Measurements from ENCODE around the gene METAP1D.

Gene METAP1D

GRCh38 chr2:172091761-172092566, 92.2 kb downstream of the METAP1D start:
- no peak for DNase-seq (ENCODE audit: low spot score)

- no peak for DNase-seq (ENCODE audit: low spot score)
Observed at GRCh38 chr2:172092716-172093415, 93.1 kb downstream of the METAP1D start.

DNA sequence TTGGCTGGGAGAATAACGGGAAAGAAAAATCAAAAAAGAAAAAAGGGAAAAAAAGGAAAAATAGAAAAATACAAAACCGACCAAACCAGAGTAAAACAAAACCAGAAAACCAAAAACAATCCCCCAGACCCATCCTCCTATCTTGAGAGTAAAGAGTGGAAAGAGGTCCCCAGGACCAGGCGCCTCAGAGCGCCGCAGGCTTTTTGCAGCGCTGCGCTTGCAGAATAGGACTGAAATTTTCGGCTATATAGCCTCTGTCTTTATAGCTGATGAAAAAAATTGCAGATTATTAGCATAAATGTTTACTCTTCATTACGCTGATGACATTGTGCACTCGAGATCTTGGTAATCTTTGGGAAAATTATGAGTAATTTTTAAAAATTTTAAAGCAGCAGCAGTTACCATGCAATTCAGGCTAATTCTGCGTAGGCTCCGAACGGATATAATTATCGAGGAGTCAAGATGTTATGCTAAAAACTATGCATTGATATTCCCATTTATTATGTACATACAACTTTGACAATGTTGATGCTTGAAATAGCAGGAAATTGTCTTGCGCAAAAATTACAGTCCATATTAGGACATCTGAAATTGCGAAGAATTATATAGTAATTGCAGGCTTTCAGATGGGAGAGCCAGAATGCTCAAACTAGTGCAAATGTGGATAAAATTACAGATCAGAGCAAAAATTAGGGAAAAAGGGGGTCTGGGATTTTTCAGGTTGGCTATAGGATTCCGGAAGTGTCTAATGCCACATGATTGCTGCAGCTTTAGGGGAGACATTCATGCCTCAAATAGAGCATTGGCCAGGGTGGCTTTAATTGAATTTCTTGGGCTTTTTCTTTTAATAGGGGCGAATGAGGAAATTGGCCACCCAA, 93.9 kb downstream of the METAP1D start:
- no peak for DNase-seq (ENCODE audit: low spot score)

DNA sequence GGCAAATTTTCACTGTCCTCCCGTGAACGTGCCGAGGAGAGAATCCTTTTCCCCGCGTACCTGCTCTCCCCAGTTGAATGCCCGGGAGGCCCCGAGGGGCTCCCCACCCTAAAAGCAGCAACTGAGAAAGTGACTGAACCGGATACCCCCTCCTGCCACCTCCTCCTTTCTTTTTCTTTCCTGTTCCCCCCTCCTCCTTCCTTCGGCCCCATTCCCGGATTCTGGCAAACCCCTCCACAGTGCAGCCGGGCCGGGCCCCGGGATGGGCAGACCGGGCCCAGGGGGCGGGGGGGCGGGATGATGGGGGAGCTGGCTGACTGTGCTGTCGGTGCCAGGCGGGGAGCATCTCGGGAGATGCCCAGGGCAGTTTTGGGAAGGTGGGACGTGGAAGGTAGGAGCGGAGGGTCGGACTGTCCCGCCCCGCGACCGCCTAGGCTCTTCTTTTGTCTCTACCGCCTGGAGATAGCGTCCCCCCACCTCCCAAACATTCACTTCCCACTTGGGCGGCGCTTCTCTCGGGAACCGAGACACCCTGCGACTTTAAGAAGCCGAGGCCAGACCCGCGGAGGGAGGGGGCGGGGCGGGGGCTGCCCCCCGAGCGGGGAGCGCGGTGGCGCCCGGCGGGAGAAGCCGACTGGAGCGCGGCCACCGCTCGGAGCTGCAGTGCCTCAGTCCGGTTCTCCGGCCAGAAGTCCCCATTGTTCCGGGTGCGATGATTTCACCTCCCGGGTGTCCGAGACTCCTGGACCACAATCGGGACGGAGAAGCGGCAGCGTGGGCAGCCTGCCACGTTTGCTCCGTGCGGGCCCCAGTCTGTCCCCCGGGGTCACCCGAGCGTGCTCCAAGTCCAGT, 94.8 kb downstream of the METAP1D start:
- DNase-seq (ENCODE audit: low spot score), result no peak

- DNase-seq (ENCODE audit: low spot score), result no peak
Observed at GRCh38 chr2:172095146-172095904, 95.6 kb downstream of the METAP1D start.

DNA sequence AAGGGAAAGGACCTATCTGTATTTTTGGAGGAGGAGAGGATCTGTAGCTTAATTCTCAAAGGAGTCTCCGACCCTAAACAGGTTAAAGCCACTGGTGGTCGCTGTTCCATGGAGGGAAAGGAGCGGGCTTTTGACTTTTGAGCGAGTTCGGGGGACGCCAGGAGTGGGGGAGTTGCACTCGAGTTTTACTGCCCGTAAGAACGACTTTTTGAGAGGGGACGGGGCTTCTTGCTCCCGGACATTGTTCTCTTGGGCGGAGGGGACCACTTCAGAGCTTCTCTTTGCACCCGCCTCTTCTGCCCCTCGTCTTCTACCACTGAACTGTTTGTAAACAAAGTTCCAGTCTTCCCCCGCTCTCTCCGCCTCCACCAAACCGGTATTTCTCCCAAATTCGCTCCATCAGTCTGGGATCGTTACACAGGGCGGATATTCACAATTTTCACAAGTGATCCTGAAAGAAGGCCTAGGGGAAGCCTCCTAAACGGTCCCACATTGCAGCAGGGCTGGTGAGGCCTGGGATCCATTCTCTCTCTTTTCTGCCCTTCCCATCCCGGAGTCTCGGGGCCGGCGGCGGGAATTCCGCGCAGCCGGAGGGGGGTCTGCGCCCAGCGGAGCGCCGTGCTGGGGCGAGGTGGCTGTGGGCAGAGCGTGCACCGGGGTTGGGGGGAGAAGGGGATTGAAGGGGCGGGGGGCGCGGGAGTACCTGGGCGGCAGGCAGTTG, 96.3 kb downstream of the METAP1D start:
- no peak for DNase-seq (ENCODE audit: low spot score)

DNA sequence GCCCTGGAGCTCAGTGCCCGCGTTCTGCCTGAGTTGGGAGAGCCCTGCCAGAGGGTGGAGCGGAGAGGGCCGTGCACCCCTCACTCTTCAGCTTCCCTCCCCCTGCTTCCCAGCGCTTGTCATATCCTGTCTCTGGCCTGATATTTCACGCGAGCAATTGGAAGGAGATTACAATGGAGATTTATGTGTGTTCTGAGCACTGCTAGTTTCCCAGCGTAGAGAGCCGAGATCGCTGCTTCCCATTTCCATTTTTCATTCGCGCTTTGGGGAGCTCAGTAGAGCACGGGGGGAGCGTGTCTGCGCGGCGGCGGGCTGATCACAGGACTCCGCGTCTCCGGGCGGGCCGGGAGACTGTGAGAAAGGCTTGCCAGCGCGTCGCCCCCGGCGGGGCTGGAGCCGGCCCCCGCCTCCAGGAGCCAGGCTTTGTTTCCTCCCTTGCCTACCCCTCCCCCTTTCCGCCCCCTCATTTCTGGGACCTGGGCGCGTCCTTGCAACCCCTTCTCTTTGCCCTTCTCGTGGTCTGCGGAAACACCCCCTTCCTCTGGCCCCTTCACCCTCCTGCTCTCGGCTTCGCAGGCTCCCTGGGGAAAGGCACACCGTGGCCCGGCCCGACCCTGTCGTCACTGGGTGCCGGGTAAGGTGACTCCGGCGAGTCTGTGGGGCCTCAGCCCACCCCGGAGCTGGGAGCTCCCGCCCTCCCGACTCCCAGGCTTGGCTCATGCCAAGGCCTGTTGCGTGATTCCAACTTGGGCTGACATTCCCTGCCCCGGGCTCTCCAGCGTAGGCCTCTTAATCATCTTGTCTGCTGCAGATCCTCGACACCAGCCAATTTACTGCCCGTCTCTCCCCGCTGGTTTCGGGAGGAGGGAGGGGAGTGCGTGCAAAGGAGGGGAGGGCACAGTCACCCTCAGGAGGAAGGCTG, 97.1 kb downstream of the METAP1D start:
- no peak for DNase-seq (ENCODE audit: low spot score)

DNA sequence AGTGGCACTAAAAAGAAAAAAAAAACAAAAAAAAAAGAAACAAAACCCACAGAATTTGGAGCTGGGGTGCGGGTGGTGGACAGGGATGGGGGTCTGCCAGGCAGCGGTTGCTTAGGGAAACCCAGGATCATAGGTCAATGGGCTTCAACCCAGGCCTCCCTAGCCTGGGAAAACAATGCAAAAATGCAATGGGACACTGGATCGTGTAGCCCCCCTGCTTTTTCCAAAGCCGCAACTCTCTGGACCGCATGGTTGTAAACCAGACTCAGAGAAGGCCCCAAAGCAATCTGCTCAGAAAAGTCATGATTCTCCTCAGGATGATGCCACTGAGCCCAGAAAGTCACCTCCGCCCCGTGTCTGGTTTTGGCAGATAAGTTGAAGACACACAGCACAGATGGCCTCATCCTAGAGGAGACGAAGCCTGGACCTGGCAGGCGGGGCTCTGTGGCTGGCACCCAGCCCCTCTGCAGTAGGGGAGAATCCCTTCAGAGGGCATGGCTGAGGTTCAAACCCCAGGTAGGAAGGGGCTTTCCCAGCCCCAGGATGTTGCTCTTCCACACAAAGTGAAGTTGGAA, 97.9 kb downstream of the METAP1D start:
- no peak for DNase-seq (ENCODE audit: low spot score)

DNA sequence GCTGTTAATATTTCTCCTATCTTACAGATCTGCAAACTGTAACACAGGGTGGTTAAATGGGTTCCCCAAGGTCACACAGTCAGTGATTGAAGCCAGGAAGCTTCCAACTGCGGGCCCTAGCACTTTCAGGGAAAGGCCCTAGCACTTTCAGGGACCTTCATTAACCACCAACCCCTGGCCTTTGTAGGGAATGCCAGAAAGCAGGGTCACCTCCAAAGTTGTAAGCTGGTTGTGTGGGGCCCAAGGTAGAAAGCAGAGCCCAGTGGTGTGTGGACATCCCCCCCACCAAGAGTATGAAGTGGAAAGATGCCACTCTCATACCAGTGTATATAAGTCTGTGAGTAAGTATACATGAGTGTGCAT, 98.5 kb downstream of the METAP1D start:
- DNase-seq (ENCODE audit: low spot score), result no peak

- DNase-seq (ENCODE audit: low spot score), result no peak
Observed at GRCh38 chr2:172098650-172099471, 99.1 kb downstream of the METAP1D start.

- DNase-seq (ENCODE audit: low spot score), result no peak
Observed at GRCh38 chr2:172099472-172100079, 99.8 kb downstream of the METAP1D start.

DNA sequence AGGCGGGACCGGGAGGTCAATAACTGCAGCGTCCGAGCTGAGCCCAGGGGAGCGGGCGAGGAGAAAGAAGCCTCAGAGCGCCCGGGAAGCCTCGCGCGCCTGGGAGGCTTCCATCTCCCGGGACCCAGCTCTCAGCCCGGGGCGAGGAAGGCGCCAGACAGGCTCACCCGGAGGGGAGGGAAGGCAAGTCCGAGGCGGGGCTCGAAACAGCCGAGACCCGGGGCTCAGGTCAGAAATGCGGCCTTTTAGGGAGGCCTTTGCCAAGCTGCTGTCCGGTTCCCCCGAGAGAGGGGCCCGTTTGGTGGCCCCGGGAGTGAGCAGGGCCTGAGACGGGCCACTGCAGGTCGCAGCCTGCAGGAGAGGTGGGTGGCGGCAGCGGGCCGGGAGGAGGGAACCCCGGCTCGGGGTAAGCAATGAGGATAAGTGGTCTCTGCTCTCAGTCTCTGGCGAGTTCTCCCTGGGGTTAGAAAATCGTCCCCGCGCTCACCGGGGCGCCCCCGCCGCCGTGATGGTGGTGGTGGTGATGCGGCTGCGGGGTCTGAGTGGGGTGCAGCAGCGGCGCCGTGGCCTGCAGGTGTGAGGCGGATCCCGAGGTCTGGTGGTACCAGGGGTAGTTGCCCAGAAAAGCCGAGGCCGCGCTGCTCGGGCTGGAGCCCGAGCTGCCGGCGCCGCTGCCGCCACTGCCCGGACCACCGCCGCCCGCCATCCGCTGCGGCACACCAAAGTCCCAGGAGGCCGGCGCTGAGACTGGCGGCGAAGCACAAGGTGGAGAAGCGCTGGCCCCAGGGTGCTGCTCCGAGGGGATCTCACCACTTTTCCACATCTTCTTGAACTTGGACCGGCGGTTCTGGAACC, 100.6 kb downstream of the METAP1D start:
- DNase-seq (ENCODE audit: low spot score), result no peak

DNA sequence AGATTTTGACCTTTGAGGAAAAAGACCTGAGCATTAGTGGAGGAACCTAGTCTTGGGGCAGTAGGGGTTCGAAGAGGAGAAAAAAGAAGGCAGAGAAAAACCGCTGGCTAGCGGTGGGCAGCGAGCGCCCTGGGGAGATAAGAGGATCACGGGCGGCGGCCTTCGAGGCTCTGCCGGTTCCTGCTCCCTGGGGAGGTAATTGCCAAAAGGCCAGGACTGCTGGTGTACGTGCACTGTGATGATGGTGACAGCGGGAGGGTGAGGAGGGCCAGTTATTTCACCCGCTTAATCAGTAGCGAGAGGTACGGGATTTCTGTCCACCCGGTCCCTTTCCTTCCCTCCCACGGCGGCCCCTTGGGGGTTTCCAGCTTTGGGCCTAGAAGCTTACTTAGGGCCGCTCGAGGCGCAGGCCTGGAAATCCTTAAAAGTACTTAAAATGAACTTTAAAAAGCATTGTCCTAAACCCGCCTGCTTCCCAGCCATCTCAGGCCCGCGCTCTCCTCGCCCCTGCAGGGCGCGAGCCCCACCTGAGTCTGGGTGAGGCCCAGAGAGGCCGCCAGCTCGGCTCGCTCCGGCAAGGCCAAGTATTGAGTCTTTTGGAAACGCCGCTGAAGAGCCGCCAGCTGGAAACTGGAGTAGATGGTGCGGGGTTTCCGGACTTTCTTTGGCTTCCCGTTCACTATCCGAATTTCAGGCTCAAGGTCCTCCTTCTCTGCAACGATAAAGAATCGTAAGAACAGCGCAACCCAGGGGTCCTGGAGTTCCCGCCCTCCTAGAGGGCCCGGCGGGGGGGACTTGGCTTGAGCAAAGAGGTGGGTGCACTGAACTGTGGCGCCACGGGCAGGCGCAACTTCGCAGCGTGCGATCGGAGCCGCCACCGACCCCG, 101.4 kb downstream of the METAP1D start:
- no peak for DNase-seq (ENCODE audit: low spot score)

DNA sequence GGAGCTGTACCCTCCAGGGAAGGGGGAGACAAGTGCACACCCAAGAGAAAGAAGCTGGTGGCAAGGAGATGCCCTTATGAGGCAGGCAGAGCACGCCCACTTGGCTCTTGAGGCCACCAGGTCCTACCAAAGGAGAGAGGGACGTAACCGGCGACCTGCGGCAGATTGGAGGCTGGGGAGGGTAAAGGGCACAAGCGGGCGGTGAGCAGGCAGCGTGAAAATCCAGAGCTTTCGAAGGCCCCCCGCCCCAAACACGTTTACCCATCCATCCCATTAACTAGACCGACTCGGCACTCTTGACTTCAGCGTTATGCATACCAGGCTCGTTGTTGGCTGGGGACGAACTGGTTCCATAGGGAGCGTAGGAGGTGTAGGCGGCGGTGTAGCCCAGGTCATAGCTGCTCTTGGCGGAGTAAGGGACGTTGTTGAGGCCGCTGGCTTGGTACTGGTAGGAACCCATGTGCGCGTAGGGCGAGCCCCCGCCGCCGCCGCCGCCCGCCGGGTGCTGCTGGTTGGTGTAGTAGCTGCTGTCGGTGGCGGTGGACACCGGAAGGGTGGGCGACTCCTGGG, 102.2 kb downstream of the METAP1D start:
- DNase-seq (ENCODE audit: low spot score), result no peak
